Smooth muscle cell (in vitro differentiated cells): Measurements from ENCODE around the gene CFL1. TPM values are rescaled to one million over a fixed set of nuclear protein-coding genes. Genes with fewer than 3 reads are reported as not detected.

Source experiments
- DNase-seq: peaks from one replicate; lab custom pipeline; 2025; ENCODE audit not compliant: unreplicated experiment; lab: John Stamatoyannopoulos, UW
- H2AFZ ChIP-seq: fragments of 200-600 bp; sonication (generic); 2 replicates; pipeline ENCODE4 v1.6.0; 2016; ENCODE audit warnings: antibody characterized with exemption, low read depth, mild to moderate bottlenecking
- H3F3A ChIP-seq: fragments of 200-600 bp; sonication (generic); 2 replicates; pipeline ENCODE4 v1.6.0; 2017; ENCODE audit warnings: antibody characterized with exemption, low read depth
- H3K27ac ChIP-seq: fragments of 200-600 bp; sonication (generic); 2 replicates; pipeline ENCODE4 v1.5.1; 2016; ENCODE audit warnings: low read depth, mild to moderate bottlenecking
- H3K27me3 ChIP-seq: fragments of 200-600 bp; sonication (generic); 2 replicates; pipeline ENCODE4 v1.6.1; 2016; ENCODE audit warnings: low read depth, mild to moderate bottlenecking
- H3K36me3 ChIP-seq: fragments of 200-600 bp; sonication (generic); 2 replicates; pipeline ENCODE4 v1.5.1; 2016; ENCODE audit warnings: low read depth
- H3K4me1 ChIP-seq: fragments of 200-600 bp; sonication (generic); 2 replicates; pipeline ENCODE4 v1.5.1; 2016; ENCODE audit warnings: low read depth
- H3K4me2 ChIP-seq: fragments of 200-600 bp; sonication (generic); 2 replicates; pipeline ENCODE4 v1.6.0; 2016; ENCODE audit warnings: mild to moderate bottlenecking
- H3K4me3 ChIP-seq: fragments of 200-600 bp; sonication (generic); 2 replicates; pipeline ENCODE4 v1.5.1; 2016; ENCODE audit warnings: mild to moderate bottlenecking
- H3K79me2 ChIP-seq: fragments of 200-600 bp; sonication (generic); 2 replicates; pipeline ENCODE4 v1.6.0; 2016; ENCODE audit warnings: low read depth, mild to moderate bottlenecking
- H3K9ac ChIP-seq: fragments of 200-600 bp; sonication (generic); 2 replicates; pipeline ENCODE4 v1.6.0; 2016; ENCODE audit warnings: low read depth
- H3K9me3 ChIP-seq: fragments of 200-600 bp; sonication (generic); replicated peaks from 2 replicates; pipeline ENCODE4 v1.5.1; 2016; ENCODE audit warnings: low read depth
- H4K20me1 ChIP-seq: fragments of 200-600 bp; sonication (generic); 2 replicates; pipeline ENCODE4 v1.6.0; 2016; ENCODE audit warnings: low read depth
- WGBS: methylation state at CpG from one replicate; pipeline ENCODE4 v1.1.7; 2016; ENCODE audit warnings: low lambda C conversion rate; 5-methylcytosine and 5-hydroxymethylcytosine counted together
- polyA plus RNA-seq: library from polyadenylated mRNA; unstranded; fragments of >200 nt; fragmentation: Nextera tagmentation; extraction: Ambion mirVana; gene quantifications from 2 replicates; pipeline ENCODE4 v1.2.1, GENCODE V29; 2016
- total RNA-seq: library from RNA; depleted of rRNA; stranded (reverse); fragments of >200 nt; gene quantifications from 2 replicates; pipeline ENCODE4 v1.2.3, GENCODE V29; 2014
- TF ChIP-seq, protein P1 (sequence below): fragments of 200-600 bp; sonication (generic); IDR thresholded peaks from 2 replicates; pipeline ENCODE4 v1.5.1; 2017; ENCODE audit warnings: borderline replicate concordance, mild to moderate bottlenecking, antibody characterized with exemption; ENCODE audit not compliant: insufficient read depth, poor library complexity, severe bottlenecking

Gene CFL1
- total and polyA plus RNA-seq, 2 experiments from 2014 or later = 1,255 to 3,052 TPM

GRCh38 chr11:65811764-65812475 is 46.1 kb downstream of the CFL1 start:
- Histone ChIP-seq H2AFZ (no peak overlapping the region), H3K27me3 (no peaks in the 10 kb centered on the region), H3K9ac (no peak overlapping the region), H3K36me3 (no peaks in the 10 kb centered on the region), H3K27ac (no peak overlapping the region), H4K20me1 (no peaks in the 10 kb centered on the region), H3F3A (no peaks in the 10 kb centered on the region), H3K9me3 (no peaks in the 10 kb centered on the region), H3K79me2 (no peaks in the 10 kb centered on the region), H3K4me1 (no peaks in the 10 kb centered on the region), H3K4me3 (no peak overlapping the region), H3K4me2 (no peak overlapping the region)
- 63% methylated on average over 19 of the region's 19 CpGs for WGBS
- TF ChIP-seq, protein P1, sequence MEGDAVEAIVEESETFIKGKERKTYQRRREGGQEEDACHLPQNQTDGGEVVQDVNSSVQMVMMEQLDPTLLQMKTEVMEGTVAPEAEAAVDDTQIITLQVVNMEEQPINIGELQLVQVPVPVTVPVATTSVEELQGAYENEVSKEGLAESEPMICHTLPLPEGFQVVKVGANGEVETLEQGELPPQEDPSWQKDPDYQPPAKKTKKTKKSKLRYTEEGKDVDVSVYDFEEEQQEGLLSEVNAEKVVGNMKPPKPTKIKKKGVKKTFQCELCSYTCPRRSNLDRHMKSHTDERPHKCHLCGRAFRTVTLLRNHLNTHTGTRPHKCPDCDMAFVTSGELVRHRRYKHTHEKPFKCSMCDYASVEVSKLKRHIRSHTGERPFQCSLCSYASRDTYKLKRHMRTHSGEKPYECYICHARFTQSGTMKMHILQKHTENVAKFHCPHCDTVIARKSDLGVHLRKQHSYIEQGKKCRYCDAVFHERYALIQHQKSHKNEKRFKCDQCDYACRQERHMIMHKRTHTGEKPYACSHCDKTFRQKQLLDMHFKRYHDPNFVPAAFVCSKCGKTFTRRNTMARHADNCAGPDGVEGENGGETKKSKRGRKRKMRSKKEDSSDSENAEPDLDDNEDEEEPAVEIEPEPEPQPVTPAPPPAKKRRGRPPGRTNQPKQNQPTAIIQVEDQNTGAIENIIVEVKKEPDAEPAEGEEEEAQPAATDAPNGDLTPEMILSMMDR = no peak
- no peak for DNase-seq

- H3K4me3 ChIP-seq = no peak overlapping the region
- DNase-seq = no peak
- H3K27me3 ChIP-seq = no peaks in the 10 kb centered on the region
- H3K36me3 ChIP-seq = no peaks in the 10 kb centered on the region
- TF ChIP-seq, protein P1 = no peak
- no peak overlapping the region for H3K4me2 ChIP-seq
- no peaks in the 10 kb centered on the region for H3F3A ChIP-seq
- H4K20me1 ChIP-seq = no peaks in the 10 kb centered on the region
- H3K4me1 ChIP-seq = no peaks in the 10 kb centered on the region
- H3K9me3 ChIP-seq = no peaks in the 10 kb centered on the region
- H3K27ac ChIP-seq = no peak overlapping the region
- no peak overlapping the region for H3K9ac ChIP-seq
- no peak overlapping the region for H2AFZ ChIP-seq
- WGBS = 89% methylated on average over 23 of the region's 23 CpGs
- H3K79me2 ChIP-seq = no peaks in the 10 kb centered on the region
These were observed 47.7 kb downstream of the CFL1 start for GRCh38 chr11:65810046-65810868.

GRCh38 chr11:65809496-65809895 is 48.5 kb downstream of the CFL1 start:
- H3K4me2 ChIP-seq = no peak overlapping the region
- no peak overlapping the region for H3K27ac ChIP-seq
- no peaks in the 10 kb centered on the region for H3K36me3 ChIP-seq
- H3K27me3 ChIP-seq = no peaks in the 10 kb centered on the region
- no peak overlapping the region for H3K9ac ChIP-seq
- TF ChIP-seq, protein P1 = no peak
- H4K20me1 ChIP-seq = no peaks in the 10 kb centered on the region
- H3K79me2 ChIP-seq = no peaks in the 10 kb centered on the region
- no peak overlapping the region for H3K4me3 ChIP-seq
- no peak overlapping the region for H2AFZ ChIP-seq
- H3F3A ChIP-seq = no peaks in the 10 kb centered on the region
- no peak for DNase-seq
- 92% methylated on average over 9 of the region's 9 CpGs for WGBS
- no peaks in the 10 kb centered on the region for H3K9me3 ChIP-seq
- no peaks in the 10 kb centered on the region for H3K4me1 ChIP-seq
